ENCODE measurements around the gene PLPPR1.

GRCh38 chr9:101317735-101318134, 289.2 kb downstream of the PLPPR1 start:
- TF ChIP-seq, protein P1, sequence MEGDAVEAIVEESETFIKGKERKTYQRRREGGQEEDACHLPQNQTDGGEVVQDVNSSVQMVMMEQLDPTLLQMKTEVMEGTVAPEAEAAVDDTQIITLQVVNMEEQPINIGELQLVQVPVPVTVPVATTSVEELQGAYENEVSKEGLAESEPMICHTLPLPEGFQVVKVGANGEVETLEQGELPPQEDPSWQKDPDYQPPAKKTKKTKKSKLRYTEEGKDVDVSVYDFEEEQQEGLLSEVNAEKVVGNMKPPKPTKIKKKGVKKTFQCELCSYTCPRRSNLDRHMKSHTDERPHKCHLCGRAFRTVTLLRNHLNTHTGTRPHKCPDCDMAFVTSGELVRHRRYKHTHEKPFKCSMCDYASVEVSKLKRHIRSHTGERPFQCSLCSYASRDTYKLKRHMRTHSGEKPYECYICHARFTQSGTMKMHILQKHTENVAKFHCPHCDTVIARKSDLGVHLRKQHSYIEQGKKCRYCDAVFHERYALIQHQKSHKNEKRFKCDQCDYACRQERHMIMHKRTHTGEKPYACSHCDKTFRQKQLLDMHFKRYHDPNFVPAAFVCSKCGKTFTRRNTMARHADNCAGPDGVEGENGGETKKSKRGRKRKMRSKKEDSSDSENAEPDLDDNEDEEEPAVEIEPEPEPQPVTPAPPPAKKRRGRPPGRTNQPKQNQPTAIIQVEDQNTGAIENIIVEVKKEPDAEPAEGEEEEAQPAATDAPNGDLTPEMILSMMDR (IDR thresholded peaks at IDR 0.05; ENCODE audit: low read length) = no peak
- TF ChIP-seq EZH2 (IDR thresholded peaks at IDR 0.05; ENCODE audit: borderline replicate concordance, low read length) = no peak

Data from OCI-LY1 (cell line).